Uterus (tissue), 4 donors: ENCODE measurements around the gene ANKRD42. TPM values are rescaled to one million over a fixed set of nuclear protein-coding genes. Genes with fewer than 3 reads are reported as not detected.
"Not testable (repeated sequence)": the region's sequence is repeated elsewhere in the genome, so short reads cannot be mapped to it uniquely, and the experiment has no call there.

Experiments used
- DNase-seq, 2 donors: peaks; one replicate each; pipeline ENCODE4 v3.0.0-alpha.2; 2019 to 2020
- H3K27ac ChIP-seq, 2 donors: fragments of 200-600 bp; sonication (generic); 1 replicate in 1 of 2; 2 replicates in 1 of 2; pipeline ENCODE4 v1.5.1; 2016 to 2018
- H3K27me3 ChIP-seq, 2 donors: fragments of 200-600 bp; sonication (generic); one replicate each; pipeline ENCODE4 v1.5.1; 2018 to 2019; ENCODE audit warnings: control low read depth in 1 of 2
- H3K36me3 ChIP-seq, 2 donors: fragments of 200-600 bp; sonication (generic); one replicate each; pipeline ENCODE4 v1.5.1; 2019; ENCODE audit warnings: control low read depth in 1 of 2
- H3K4me1 ChIP-seq, 2 donors: fragments of 200-600 bp; sonication (generic); one replicate each; pipeline ENCODE4 v1.5.1; 2018 to 2019; ENCODE audit warnings: control low read depth in 1 of 2
- H3K4me3 ChIP-seq, 2 donors: fragments of 200-600 bp; sonication (generic); 1 replicate in 1 of 2; 2 replicates in 1 of 2; pipeline ENCODE4 v1.5.1; 2018 to 2019; ENCODE audit warnings: mild to moderate bottlenecking in 1 of 2
- H3K9me3 ChIP-seq, 2 donors: fragments of 200-600 bp; sonication (generic); one replicate each; pipeline ENCODE4 v1.5.1; 2019; ENCODE audit warnings: control low read depth in 1 of 2
- POLR2A ChIP-seq, 2 donors: fragments of 450-650 bp; IDR thresholded peaks; one replicate each; pipeline ENCODE4 v1.6.1; 2016; ENCODE audit warnings: antibody characterized with exemption in 2 of 2, mild to moderate bottlenecking in 1 of 2, moderate library complexity in 1 of 2
- intact Hi-C: fragments of 100-400 bp; cut with DNase I; formaldehyde crosslinking; loops from one replicate; pipeline ENCODE4 v1.15.1; 2023; ENCODE audit warnings: low total_unique reads
- total RNA-seq, 4 donors: library from RNA; depleted of rRNA in 3 of 4; stranded (reverse); fragments of >200 nt in 3 of 4; gene quantifications; one replicate each; pipeline versions ENCODE4 v1.1.0 to v1.2.4, GENCODE V29; 2014 to 2023
- TF ChIP-seq, protein P1 (sequence below), 4 experiments: fragments of 200-600 bp in 2 of 4; fragments of 450-650 bp in 2 of 4; sonication (generic) in 2 of 4; IDR thresholded peaks; one replicate each; pipeline ENCODE4 v1.5.1; 2016 to 2019; ENCODE audit warnings: antibody characterized with exemption in 4 of 4, mild to moderate bottlenecking in 2 of 4, moderate library complexity in 1 of 4
- donor health status: DM: yes; HTN: yes; CAD: no.

Gene ANKRD42
- total RNA-seq, 4 donors from 2014 or later = 3.3 to 21.7 (median 9.0) TPM

DNA sequence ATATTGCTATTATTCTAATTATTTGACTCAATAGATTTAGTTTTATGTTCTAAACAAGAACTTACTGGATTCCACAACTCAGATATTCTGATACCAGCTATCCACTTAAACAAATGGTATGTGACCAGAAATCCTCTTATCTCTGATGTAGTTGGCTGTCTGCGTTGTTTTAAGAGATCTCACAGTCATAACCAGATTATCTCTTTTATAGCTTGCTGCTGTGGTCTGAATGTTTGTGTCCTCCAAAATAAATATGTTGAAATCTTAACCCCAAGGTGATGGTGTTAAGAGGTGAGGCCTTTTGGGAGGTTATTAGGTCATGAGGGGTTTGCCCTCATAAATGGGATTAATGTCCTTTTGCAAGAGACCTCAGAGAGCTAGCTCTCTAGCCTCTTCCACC is 12.7 kb downstream of the ANKRD42 start:
- Histone ChIP-seq H3K4me1 (no peaks in the 10 kb centered on the region), H3K27ac (no peak overlapping the region), H3K4me3 (no peak overlapping the region), H3K36me3 (no peaks in the 10 kb centered on the region), H3K9me3 (no peaks in the 10 kb centered on the region), H3K27me3 (no peaks in the 10 kb centered on the region)
- intact Hi-C loops = no loop called here
- TF ChIP-seq, protein P1, sequence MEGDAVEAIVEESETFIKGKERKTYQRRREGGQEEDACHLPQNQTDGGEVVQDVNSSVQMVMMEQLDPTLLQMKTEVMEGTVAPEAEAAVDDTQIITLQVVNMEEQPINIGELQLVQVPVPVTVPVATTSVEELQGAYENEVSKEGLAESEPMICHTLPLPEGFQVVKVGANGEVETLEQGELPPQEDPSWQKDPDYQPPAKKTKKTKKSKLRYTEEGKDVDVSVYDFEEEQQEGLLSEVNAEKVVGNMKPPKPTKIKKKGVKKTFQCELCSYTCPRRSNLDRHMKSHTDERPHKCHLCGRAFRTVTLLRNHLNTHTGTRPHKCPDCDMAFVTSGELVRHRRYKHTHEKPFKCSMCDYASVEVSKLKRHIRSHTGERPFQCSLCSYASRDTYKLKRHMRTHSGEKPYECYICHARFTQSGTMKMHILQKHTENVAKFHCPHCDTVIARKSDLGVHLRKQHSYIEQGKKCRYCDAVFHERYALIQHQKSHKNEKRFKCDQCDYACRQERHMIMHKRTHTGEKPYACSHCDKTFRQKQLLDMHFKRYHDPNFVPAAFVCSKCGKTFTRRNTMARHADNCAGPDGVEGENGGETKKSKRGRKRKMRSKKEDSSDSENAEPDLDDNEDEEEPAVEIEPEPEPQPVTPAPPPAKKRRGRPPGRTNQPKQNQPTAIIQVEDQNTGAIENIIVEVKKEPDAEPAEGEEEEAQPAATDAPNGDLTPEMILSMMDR (IDR thresholded peaks at IDR 0.05) = no peak
- no peak for TF ChIP-seq POLR2A (IDR thresholded peaks at IDR 0.05)
- no peak for DNase-seq

DNA sequence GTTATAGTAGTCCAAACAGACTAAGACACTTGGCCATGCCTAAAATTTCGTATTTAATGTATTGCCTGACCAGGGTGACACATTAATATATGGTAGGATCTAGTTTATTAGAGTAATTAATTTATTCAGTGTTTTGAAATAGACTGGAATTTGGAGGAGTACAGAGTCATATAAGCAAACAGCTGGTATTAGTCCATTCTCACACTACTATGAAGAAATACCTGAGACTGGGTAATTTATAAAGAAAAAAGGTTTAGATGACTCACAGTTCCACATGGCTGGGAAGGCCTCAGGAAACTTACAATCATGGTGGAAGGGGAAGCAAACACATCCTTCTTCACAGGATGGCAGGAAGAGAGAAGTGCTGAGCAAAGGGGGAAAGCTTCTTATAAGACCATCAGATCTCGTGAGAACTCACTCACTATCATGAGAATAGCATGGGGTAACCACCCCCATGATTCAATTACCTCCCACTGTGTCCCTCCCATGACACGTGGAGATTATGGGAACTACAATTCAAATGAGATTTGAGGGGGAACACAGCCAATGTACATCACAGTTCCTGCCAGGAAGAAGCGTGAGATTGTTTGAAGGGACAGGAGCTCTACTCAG is 13.4 kb downstream of the ANKRD42 start:
- H3K27me3 ChIP-seq, H3K36me3 ChIP-seq, intact Hi-C loops, H3K27ac ChIP-seq, H3K4me1 ChIP-seq, H3K4me3 ChIP-seq, DNase-seq, H3K9me3 ChIP-seq: not testable (repeated sequence)

DNA sequence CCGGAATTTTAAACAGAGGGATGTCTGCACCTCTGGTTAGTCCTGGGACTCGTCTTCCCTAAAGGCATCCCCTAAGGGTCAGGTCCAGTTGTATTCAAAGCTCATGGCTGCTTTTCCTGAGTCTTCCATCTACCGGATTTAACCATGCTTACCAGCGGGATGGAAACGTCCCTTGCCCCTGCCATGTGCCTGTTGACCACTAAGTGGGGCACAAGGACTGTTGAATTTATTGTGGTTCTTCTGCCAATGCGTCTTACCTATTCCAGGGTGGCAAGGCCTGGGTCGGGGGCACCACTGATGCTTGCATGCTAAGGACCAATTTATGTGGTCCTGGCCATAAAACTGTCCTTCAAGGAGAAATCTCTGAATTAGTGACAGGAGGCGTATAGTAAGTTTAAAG is 25.6 kb downstream of the ANKRD42 start:
- H3K4me1 ChIP-seq = no peaks in the 10 kb centered on the region
- no peaks in the 10 kb centered on the region for H3K36me3 ChIP-seq
- H3K27me3 ChIP-seq = no peaks in the 10 kb centered on the region
- DNase-seq = no peak
- TF ChIP-seq POLR2A (IDR thresholded peaks at IDR 0.05) = no peak
- TF ChIP-seq, protein P1 (IDR thresholded peaks at IDR 0.05) = no peak
- no peak overlapping the region for H3K27ac ChIP-seq
- intact Hi-C loops = no loop called here
- H3K4me3 ChIP-seq = no peak overlapping the region
- no peaks in the 10 kb centered on the region for H3K9me3 ChIP-seq

DNA sequence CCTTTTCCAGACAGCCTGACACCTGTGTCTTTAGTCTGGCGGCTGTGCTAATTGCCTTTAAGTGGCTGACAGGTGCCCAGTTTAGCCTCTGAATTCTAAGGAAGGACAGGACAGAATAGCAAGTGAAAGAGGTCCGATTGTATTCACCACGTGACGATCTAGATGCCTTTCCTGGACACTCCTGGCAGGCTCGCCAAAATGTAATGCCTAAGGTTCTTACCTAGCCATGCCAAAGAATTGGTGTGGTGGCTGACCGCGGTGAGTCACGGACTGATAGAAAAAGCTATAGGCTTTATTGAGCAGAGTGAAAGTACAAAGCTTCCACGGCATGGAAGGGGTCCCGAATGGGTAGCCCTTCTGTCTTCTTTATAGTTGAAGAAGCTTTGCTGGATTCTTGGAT is 26.7 kb downstream of the ANKRD42 start:
- DNase-seq = no peak
- no peaks in the 10 kb centered on the region for H3K36me3 ChIP-seq
- intact Hi-C loops = no loop called here
- H3K4me1 ChIP-seq = no peaks in the 10 kb centered on the region
- H3K4me3 ChIP-seq = no peak overlapping the region
- no peaks in the 10 kb centered on the region for H3K27me3 ChIP-seq
- TF ChIP-seq POLR2A (IDR thresholded peaks at IDR 0.05) = no peak
- TF ChIP-seq, protein P1 (IDR thresholded peaks at IDR 0.05) = no peak
- no peaks in the 10 kb centered on the region for H3K9me3 ChIP-seq
- no peak overlapping the region for H3K27ac ChIP-seq

DNA sequence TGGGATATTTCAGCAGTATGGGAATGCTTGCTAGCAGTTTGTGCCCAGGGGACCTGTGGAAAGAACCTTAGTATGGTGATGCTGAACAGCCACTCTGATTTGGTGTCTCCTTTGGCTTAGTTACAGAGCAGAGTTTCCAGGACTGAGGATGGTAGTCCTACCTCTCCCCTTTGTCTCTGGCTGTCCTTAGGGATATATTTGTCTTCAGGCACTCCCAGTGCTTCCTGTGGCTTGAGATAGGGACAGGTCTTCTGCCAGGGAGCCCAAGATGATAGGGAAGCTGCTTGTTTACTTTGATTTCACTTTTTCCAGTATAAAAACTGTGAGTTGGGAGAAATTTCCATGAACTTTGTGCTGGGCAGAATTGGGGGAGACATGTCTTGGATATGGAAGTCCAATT is 28.2 kb downstream of the ANKRD42 start:
- intact Hi-C loops = no loop called here
- H3K36me3 ChIP-seq = no peaks in the 10 kb centered on the region
- H3K4me1 ChIP-seq = no peaks in the 10 kb centered on the region
- no peak for DNase-seq
- H3K27ac ChIP-seq = no peak overlapping the region
- H3K9me3 ChIP-seq = no peaks in the 10 kb centered on the region
- no peak overlapping the region for H3K4me3 ChIP-seq
- TF ChIP-seq POLR2A (IDR thresholded peaks at IDR 0.05) = no peak
- TF ChIP-seq, protein P1 (IDR thresholded peaks at IDR 0.05) = no peak
- no peaks in the 10 kb centered on the region for H3K27me3 ChIP-seq

DNA sequence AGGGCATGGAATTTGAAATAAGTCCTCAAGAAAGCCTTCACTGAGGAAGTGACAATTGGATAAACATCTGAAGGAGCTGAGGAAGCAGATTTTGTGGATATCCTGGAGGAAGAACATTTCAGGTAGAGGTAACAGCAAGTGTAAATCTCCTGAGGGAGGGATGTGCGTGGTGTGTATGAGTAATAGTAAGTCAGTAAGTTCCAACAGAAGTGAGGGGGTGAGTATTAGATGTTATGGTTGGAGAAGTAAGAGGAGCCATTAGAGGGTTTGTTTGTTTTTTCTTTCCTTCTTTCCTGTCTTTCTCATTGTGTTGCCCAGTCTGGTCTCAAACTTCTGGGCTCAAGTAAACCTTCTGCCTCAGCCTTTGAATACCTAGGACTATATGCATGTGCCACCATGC is 29.0 kb downstream of the ANKRD42 start:
- no peaks in the 10 kb centered on the region for H3K36me3 ChIP-seq
- H3K27ac ChIP-seq = no peak overlapping the region
- no peak overlapping the region for H3K4me3 ChIP-seq
- no peaks in the 10 kb centered on the region for H3K4me1 ChIP-seq
- intact Hi-C loops = no loop called here
- TF ChIP-seq, protein P1 (IDR thresholded peaks at IDR 0.05) = no peak
- no peak for TF ChIP-seq POLR2A (IDR thresholded peaks at IDR 0.05)
- no peaks in the 10 kb centered on the region for H3K9me3 ChIP-seq
- H3K27me3 ChIP-seq = no peaks in the 10 kb centered on the region
- no peak for DNase-seq
